Measurements from ENCODE around the gene SYNGR2.

Gene SYNGR2

GRCh38 chr17:78173097-78173715 is 4.8 kb downstream of the SYNGR2 start:
- peak; percentile 62 for DNase-seq

GRCh38 chr17:78174346-78174869 is 6.0 kb downstream of the SYNGR2 start:
- peak; percentile 77 for DNase-seq

GRCh38 chr17:78174870-78175642 is 6.7 kb downstream of the SYNGR2 start:
- peak; percentile 78 for DNase-seq

- no peak for DNase-seq
These were observed 7.2 kb downstream of the SYNGR2 start for GRCh38 chr17:78175643-78175981.

- DNase-seq, result peak; percentile 58
These were observed 8.2 kb downstream of the SYNGR2 start for GRCh38 chr17:78176548-78177025.

GRCh38 chr17:78179372-78179771 is 11.0 kb downstream of the SYNGR2 start:
- no peak for DNase-seq

- DNase-seq, result peak; percentile 75
These were observed 11.7 kb downstream of the SYNGR2 start for GRCh38 chr17:78180083-78180482.

- DNase-seq, result no peak
These were observed 12.1 kb downstream of the SYNGR2 start for GRCh38 chr17:78180508-78180907.

GRCh38 chr17:78182504-78182903 is 14.1 kb downstream of the SYNGR2 start:
- no peak for DNase-seq

GRCh38 chr17:78183916-78184315 is 15.5 kb downstream of the SYNGR2 start:
- DNase-seq, result no peak

- DNase-seq, result no peak
These were observed 16.0 kb downstream of the SYNGR2 start for GRCh38 chr17:78184351-78184750.

- DNase-seq, result no peak
These were observed 16.5 kb downstream of the SYNGR2 start for GRCh38 chr17:78184868-78185267.

- DNase-seq, result peak; percentile 71
These were observed 17.8 kb downstream of the SYNGR2 start for GRCh38 chr17:78185981-78186691.

- peak; percentile 97 for DNase-seq
These were observed 18.6 kb downstream of the SYNGR2 start, which contains the start of the genes AFMID and TK1 for GRCh38 chr17:78186692-78187595. TSS of gene AFMID (plus strand) at chr17:78187362. CDS start at chr17:78187371, 9 bp downstream. TSS of gene TK1 (minus strand) at chr17:78187052. CDS start at chr17:78186994, 58 bp downstream.

GRCh38 chr17:78196716-78197115 is 28.3 kb downstream of the SYNGR2 start:
- DNase-seq, result no peak

- DNase-seq, result no peak
These were observed 28.9 kb downstream of the SYNGR2 start for GRCh38 chr17:78197147-78197832.

GRCh38 chr17:78200451-78200850 is 32.1 kb downstream of the SYNGR2 start:
- DNase-seq, result no peak

- no peak for DNase-seq
These were observed 34.3 kb downstream of the SYNGR2 start for GRCh38 chr17:78202666-78203065.

GRCh38 chr17:78204387-78205123 is 36.2 kb downstream of the SYNGR2 start:
- DNase-seq, result no peak

GRCh38 chr17:78205124-78205775 is 36.9 kb downstream of the SYNGR2 start:
- no peak for DNase-seq

Data from RPMI8226 (cell line).